AML-193 (cell line): ENCODE results near the gene THEMIS.
"Not testable (repeated sequence)": the region's sequence is repeated elsewhere in the genome, so short reads cannot be mapped to it uniquely, and the experiment has no call there.

ENCODE experiments used
- DNase-seq, 2 experiments: peaks; one replicate each; lab custom pipeline; 2025; lab: John Stamatoyannopoulos, UW

THEMIS gene

GRCh38 chr6:127912914-127913313, 12.1 kb upstream of the THEMIS start:
- DNase-seq, result no peak

GRCh38 chr6:127907960-127908640, 7.2 kb upstream of the THEMIS start:
- no peak for DNase-seq

DNA sequence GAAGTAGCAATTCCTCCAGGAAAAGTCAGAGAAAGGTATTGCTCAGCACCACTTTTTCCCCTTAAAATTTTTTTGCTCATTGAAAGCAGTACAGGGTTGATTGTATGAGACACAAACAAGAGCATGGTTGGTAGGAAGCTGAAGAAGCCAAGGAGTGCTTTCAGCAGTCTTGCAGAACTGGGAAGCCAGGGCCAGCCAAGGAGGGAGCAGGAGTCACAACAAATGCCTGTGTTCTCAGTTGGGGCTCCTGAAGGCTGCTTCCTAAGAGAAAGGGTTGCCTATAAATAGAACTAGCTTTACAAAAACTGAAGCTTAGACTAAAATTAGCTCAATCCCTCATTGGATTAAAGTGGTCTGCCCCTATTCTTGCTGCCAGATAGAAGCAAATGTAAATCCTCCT, 3.3 kb upstream of the THEMIS start:
- DNase-seq, result no peak

- no peak for DNase-seq
These were observed 2.1 kb upstream of the THEMIS start for GRCh38 chr6:127902933-127903332.

DNA sequence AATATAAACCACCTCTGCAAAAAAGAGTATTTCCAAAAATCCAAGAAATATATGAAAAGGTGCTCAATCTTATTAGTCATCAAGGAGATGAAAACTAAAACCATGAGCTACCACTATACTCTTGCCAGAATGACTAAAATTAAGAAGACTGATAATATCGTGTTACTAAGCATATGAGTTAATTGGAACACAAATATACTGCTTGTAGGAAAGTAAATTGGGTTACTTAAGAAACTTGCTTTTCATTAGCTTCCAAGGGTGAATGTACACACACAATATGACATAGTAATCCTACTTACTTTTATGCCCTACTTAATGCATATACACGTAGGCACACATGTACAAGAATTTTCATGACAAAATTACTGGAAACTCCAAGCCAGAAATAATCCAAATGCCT, 3.4 kb downstream of the THEMIS start:
- no peak for DNase-seq

DNA sequence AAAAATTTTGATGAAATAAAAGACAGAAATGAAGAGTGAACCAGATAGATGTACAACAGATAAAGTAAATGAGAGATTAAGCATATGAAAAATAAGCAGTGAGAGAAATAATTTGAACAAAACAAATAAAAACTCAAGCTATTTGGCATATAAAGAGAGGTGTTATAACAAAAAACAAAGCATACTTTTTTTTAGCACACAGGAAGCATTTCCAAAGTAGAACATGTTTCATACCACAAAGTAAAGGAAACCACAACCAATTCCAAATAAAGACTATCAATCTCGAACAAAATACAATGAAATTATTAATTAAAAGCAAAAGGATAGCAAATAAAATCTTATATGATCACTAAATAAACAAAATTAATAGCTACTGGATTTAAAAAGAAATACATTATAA, 6.8 kb downstream of the THEMIS start:
- no peak for DNase-seq

GRCh38 chr6:127893541-127893940, 7.3 kb downstream of the THEMIS start:
- DNase-seq, result no peak

GRCh38 chr6:127891731-127892326, 9.0 kb downstream of the THEMIS start:
- no peak for DNase-seq

GRCh38 chr6:127886603-127887002, 14.3 kb downstream of the THEMIS start:
- DNase-seq, result no peak

GRCh38 chr6:127884134-127884533, 16.7 kb downstream of the THEMIS start:
- DNase-seq, result no peak

DNA sequence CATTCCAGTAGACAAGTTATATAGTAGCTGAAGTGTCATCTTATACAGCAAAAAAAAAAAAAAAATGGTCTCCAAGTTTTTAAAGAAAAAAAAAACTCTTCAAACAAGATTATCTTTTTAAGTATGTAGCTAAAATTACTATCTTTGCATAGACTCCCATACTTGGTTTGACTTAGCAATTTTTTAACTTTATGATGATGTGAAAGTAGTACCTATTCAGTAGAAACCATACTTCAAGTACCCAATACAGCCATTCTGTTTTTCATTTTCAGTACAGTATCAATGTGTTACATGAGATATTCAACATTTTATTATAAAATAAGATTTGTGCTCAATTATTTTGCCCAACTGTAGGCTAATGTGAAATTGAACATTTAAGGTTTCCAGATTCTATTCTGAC, 18.9 kb downstream of the THEMIS start:
- DNase-seq, result not testable (repeated sequence)

- no peak for DNase-seq
These were observed 20.4 kb downstream of the THEMIS start for GRCh38 chr6:127880429-127880828.

- DNase-seq, result no peak
These were observed 21.2 kb downstream of the THEMIS start for GRCh38 chr6:127879685-127880084.

DNA sequence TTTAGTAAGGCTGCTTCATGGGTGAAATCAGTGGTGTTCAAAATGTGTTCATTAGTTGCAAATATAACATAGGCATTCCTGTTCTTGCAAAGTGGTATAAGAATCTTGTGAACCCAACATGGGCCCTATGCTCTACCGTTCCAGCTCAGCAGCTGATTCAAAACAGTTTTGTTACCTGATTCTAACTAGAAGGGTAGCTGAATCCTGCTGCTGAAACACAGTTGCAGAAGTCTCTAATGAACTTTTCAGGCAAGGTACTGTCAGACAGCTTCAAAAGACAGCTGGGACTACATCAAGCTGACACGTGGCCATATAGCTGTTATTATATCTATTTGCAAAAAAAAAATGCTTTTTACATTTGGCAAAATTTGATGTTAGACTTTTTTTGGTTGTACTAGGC, 22.7 kb downstream of the THEMIS start:
- DNase-seq, result no peak

DNA sequence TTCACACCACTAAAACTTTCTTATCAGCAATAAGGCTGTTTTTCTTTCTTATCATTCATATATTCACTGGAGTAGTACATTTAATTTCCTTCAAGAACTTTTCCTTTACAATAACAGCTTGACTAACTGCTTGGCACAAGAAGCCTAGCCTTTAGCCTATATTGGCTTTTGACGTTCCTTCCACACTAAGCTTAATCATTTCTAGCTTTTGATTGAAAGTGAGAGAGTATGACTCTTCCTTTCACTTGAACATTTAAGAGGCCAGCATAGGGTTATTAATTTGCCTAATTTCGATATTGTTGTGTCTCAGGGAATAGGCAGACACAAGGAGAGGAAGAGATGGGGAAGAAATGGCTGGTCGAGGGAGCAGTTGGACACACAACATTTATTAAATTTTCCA, 23.6 kb downstream of the THEMIS start:
- no peak for DNase-seq

- DNase-seq, result no peak
These were observed 31.0 kb downstream of the THEMIS start for GRCh38 chr6:127869772-127870404.

GRCh38 chr6:127869183-127869582, 31.7 kb downstream of the THEMIS start:
- DNase-seq, result no peak

- DNase-seq, result no peak
These were observed 32.5 kb downstream of the THEMIS start for GRCh38 chr6:127868338-127868737.

- no peak for DNase-seq
These were observed 34.1 kb downstream of the THEMIS start for GRCh38 chr6:127866766-127867165.

GRCh38 chr6:127865108-127865507, 35.8 kb downstream of the THEMIS start:
- no peak for DNase-seq

- DNase-seq, result no peak
These were observed 36.2 kb downstream of the THEMIS start for GRCh38 chr6:127864701-127865100.

GRCh38 chr6:127860723-127861122, 40.1 kb downstream of the THEMIS start:
- no peak for DNase-seq

DNA sequence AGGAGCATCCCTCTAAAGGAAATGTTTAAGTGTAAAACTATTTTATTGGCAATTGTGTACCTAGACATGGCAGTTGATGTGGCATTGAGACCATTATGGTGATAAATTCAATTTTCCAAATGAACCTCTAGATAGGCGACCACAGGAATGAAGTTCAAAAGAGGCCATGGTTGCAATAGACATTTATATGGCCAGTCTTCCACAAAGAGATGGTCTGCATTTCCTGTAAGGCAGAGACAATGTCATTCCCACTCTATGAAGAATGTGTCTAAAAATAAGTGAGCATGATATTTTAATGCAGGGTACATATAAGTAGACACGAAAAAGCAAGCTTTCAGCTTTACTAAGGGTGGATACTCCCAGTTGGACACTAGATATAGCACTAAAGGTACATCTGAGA, 40.9 kb downstream of the THEMIS start:
- no peak for DNase-seq
